Adrenal gland (tissue), 12 donors: ENCODE results near the gene NPAS1. TPM values are rescaled to one million over a fixed set of nuclear protein-coding genes. Genes with fewer than 3 reads are reported as not detected.
A peak's percentile ranks its signal among the peaks of the same experiment; 100 is the strongest.

Experiments
- DNase-seq, 7 donors: peaks; one replicate each; pipeline ENCODE4 v3.0.0-alpha.2; 2019 to 2020
- H3K27ac ChIP-seq, 5 donors: fragments of 200-600 bp; sonication (generic) in 4 of 5; 1 replicate in 3 of 5; 2 replicates in 2 of 5; pipeline versions ENCODE4 v1.5.1 to v1.8.0; 2016 to 2020; ENCODE audit warnings: mild to moderate bottlenecking in 1 of 5
- H3K27me3 ChIP-seq: fragments of 200-600 bp; 2 replicates; pipeline ENCODE4 v1.8.0; 2021
- H3K36me3 ChIP-seq, 2 donors: fragments of 200-600 bp; replicated peaks in 1 of 2; 1 replicate in 1 of 2; 2 replicates in 1 of 2; pipeline versions ENCODE4 v1.5.1 to v1.8.0; 2018 to 2022
- H3K4me1 ChIP-seq, 2 donors: fragments of 200-600 bp; replicated peaks in 1 of 2; 1 replicate in 1 of 2; 2 replicates in 1 of 2; pipeline versions ENCODE4 v1.5.1 to v1.8.0; 2018 to 2021
- H3K4me3 ChIP-seq, 4 donors: fragments of 200-600 bp; sonication (generic) in 3 of 4; one replicate each; pipeline ENCODE4 v1.5.1; 2016 to 2018
- H3K9me3 ChIP-seq, 3 donors: fragments of 200-600 bp; sonication (generic) in 1 of 3; replicated peaks in 1 of 3; 1 replicate in 2 of 3; 2 replicates in 1 of 3; pipeline versions ENCODE4 v1.5.1 to v1.8.0; 2016 to 2021
- POLR2A ChIP-seq, 2 donors: fragments of 450-650 bp; IDR thresholded peaks; one replicate each; pipeline ENCODE4 v1.6.1; 2017; ENCODE audit warnings: antibody characterized with exemption in 2 of 2, mild to moderate bottlenecking in 2 of 2, moderate library complexity in 1 of 2
- WGBS, 4 donors: extraction: QIAGEN DNeasy Blood & Tissue Kit in 2 of 4; methylation state at CpG; one replicate each; pipeline versions ENCODE4 v1.1.5 to v1.1.7; 2013 to 2017; 5-methylcytosine and 5-hydroxymethylcytosine counted together
- intact Hi-C, 2 donors: fragments of 100-400 bp; cut with DNase I; formaldehyde crosslinking; loops; one replicate each; pipeline versions ENCODE4 v1.14.1 to v1.15.0; 2022 to 2023
- polyA plus RNA-seq, 3 donors: library from polyadenylated mRNA; stranded (reverse); fragments of 200-250 nt in 2 of 3; fragments of 350-450 nt in 1 of 3; fragmentation: Illumina TruSeq in 1 of 3; extraction: RNeasy Lipid Tissue Mini Kit (QIAGEN cat#74804) in 1 of 3; gene quantifications; one replicate each; pipeline ENCODE4 v1.2.3, GENCODE V29; 2013 to 2014
- total RNA-seq, 9 donors: library from RNA; depleted of rRNA in 4 of 9; stranded (reverse); fragments of >200 nt in 4 of 9; fragments of 120-200 nt in 1 of 9; fragmentation: NEBNext Ultra II Directional in 1 of 9; extraction: Animal tissue kit (Norgen Biotek cat#: 25700) in 1 of 9; gene quantifications; one replicate each; pipeline versions ENCODE4 v1.1.0 to v1.2.4, GENCODE V29; 2013 to 2023
- TF ChIP-seq, protein P1 (sequence below), 6 experiments: fragments of 450-650 bp in 4 of 6; fragments of 200-600 bp in 2 of 6; sonication (generic) in 1 of 6; IDR thresholded peaks; 1 replicate in 5 of 6; 2 replicates in 1 of 6; pipeline versions ENCODE4 v1.5.1 to v1.8.0; 2016 to 2021; ENCODE audit warnings: antibody characterized with exemption in 6 of 6, mild to moderate bottlenecking in 2 of 6, moderate library complexity in 1 of 6
- donor health status: healthy with polysubstance abuse.
- donor health status: Bipolar disorder and iron deficiency.
- donor health status: DM: yes; HTN: yes; CAD: no.
- donor health status: DM: no; HTN: no; CAD: no.
- donor health status: DM: no; HTN: no; CAD: no.
- donor health status: DM: yes; HTN: yes; CAD: no.

NPAS1 gene
- total and polyA plus RNA-seq, 12 donors = 0.28 to 3.5 (median 0.84) TPM; not detected in 3

DNA sequence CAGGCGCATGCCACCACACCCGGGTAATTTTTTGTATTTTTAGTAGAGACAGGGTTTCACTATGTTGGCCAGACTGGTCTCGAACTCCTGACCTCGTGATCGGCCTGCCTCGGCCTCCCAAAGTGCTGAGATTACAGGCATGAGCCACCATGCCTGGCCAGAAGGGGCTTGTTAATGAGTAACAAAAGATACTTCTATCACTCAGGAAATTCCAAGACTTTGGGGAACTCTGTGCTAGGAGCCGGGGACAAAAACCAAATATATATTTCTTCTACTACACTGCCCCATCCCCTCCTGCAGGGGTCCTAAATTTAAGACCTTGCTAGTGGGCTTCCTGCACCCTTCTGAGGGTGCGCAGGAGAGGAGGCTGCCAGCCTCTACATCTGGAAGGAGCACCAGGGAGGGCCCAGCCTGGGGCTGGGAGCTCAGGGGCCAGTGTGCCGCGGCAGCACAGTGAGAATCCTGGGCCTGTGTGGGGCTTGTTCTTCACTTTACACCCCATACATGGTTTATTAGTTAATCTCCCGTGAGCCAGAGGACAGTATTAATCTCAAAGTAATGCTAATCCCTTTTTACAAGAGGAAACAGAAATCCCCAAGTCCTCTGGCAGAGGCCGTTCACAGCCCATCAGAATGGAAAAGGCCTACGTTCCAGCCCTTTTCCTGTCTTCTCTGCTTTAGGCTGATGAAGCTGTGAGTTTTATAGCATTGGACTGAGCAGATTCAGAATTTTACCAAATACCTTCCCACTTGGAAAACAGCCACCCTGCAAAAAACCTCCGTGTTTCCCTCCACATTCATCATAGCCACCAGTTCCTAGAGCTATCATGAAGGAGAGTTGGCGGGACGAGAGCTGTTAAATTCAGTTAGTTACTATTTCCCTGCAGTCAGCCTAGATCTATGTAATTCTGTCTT is 44.4 kb upstream of the NPAS1 start:
- Histone ChIP-seq H3K27me3 (no peaks in the 10 kb centered on the region), H3K4me3 (no peak overlapping the region), H3K4me1 (peaks cover 35 to 51% of the 10 kb centered on the region in 2 donors), H3K9me3 (no peaks in the 10 kb centered on the region), H3K36me3 (peaks cover 0 to under 1% of the 10 kb centered on the region in 2 donors), H3K27ac (peak overlapping the region in 4 of 5 donors; percentile 55 to 92 (median 88))
- TF ChIP-seq, protein P1, sequence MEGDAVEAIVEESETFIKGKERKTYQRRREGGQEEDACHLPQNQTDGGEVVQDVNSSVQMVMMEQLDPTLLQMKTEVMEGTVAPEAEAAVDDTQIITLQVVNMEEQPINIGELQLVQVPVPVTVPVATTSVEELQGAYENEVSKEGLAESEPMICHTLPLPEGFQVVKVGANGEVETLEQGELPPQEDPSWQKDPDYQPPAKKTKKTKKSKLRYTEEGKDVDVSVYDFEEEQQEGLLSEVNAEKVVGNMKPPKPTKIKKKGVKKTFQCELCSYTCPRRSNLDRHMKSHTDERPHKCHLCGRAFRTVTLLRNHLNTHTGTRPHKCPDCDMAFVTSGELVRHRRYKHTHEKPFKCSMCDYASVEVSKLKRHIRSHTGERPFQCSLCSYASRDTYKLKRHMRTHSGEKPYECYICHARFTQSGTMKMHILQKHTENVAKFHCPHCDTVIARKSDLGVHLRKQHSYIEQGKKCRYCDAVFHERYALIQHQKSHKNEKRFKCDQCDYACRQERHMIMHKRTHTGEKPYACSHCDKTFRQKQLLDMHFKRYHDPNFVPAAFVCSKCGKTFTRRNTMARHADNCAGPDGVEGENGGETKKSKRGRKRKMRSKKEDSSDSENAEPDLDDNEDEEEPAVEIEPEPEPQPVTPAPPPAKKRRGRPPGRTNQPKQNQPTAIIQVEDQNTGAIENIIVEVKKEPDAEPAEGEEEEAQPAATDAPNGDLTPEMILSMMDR (IDR thresholded peaks at IDR 0.05) = no peak
- no peak for TF ChIP-seq POLR2A (IDR thresholded peaks at IDR 0.05)
- DNase-seq = no peak
- intact Hi-C loops = no loop called here
- 65 to 79% (median 74%) methylated on average over 13 to 16 of the region's 16 CpGs for WGBS, 4 donors

DNA sequence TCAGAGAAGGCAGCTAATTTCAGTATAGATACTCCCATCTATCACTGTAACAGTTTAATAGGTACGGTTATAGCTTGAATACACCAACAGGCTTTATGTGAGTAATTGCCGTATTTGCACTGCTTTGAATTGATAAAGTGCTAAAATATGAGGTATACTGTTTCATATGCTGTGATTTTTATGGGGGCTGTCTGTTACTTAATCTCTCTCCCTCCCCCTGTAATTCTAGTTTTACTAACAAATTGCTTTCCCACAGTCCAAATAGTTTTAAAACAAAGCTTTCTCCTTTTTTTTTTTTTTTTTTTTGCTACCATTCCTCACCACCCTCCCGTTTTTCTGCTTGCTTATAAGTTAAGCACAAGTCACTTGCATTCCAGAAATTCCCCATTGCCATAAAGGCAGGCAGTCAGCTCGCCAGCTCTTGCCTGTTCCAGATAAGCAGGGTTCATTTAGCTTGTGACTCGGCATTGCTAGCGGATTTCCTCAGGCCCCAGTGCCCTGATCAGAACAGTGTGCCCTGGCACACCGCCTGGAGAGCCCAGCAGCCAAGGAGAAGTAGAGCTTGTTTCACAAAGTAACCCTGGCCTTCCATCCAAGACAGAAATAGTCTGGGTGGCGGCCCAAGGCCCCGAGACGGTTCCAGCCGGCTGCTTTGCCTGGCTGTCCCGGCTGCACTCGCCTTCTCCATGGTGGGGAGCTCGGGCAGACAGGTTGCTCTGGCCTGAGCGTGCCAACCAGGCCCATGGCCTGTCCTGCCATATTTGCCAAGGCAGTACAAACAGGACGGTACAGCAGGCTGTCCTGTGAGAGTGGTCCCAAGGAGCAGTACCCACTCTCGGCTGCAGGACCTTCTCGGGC is 43.5 kb upstream of the NPAS1 start:
- Histone ChIP-seq H3K27ac (peak overlapping the region; percentile 75 to 92 (median 86)), H3K4me3 (no peak overlapping the region), H3K4me1 (peaks cover 35 to 59% of the 10 kb centered on the region in 2 donors), H3K36me3 (no peaks in the 10 kb centered on the region), H3K27me3 (no peaks in the 10 kb centered on the region), H3K9me3 (no peaks in the 10 kb centered on the region)
- 11 to 22% (median 21%) methylated on average over 13 to 18 of the region's 18 CpGs for WGBS, 4 donors
- intact Hi-C loops = no loop called here
- peak; percentile 93 to 99 (median 98) for DNase-seq
- TF ChIP-seq POLR2A (IDR thresholded peaks at IDR 0.05) = peak in 1 of 2 donors; percentile 66
- TF ChIP-seq, protein P1 (IDR thresholded peaks at IDR 0.05) = peak in 1 of 6 experiments; percentile 16

DNA sequence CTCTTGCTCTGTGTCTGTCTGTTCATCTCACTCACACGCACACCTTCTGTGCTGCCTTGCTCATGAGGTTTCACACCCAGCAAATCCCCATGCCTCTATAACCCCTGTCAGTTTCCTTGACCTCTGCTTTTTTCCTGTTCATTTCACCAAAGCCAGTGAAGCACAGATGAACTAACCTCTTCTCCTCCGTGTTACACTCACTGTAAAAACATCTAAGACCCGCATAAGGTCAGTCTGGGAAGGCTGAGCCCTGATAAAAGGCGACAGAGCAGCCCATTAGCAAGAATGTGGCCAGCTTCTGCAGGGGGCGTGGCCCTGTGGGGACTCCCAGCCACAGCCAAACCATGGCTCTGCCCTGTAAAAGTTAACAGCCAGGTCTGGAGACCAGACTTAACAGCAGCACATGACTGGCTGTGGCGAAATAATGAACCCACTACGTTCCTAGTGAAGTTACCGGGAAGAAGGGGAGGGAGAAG is 42.8 kb upstream of the NPAS1 start:
- Histone ChIP-seq H3K4me1 (peaks cover 35 to 64% of the 10 kb centered on the region in 2 donors), H3K4me3 (no peak overlapping the region), H3K27ac (peak overlapping the region; percentile 75 to 92 (median 86)), H3K36me3 (no peaks in the 10 kb centered on the region), H3K9me3 (no peaks in the 10 kb centered on the region), H3K27me3 (no peaks in the 10 kb centered on the region)
- DNase-seq = peak; percentile 39 to 76 (median 64)
- no peak for TF ChIP-seq POLR2A (IDR thresholded peaks at IDR 0.05)
- TF ChIP-seq, protein P1 (IDR thresholded peaks at IDR 0.05) = no peak
- intact Hi-C loops = no loop called here
- 29 to 36% (median 33%) methylated on average over 8 of the region's 8 CpGs for WGBS, 4 donors

DNA sequence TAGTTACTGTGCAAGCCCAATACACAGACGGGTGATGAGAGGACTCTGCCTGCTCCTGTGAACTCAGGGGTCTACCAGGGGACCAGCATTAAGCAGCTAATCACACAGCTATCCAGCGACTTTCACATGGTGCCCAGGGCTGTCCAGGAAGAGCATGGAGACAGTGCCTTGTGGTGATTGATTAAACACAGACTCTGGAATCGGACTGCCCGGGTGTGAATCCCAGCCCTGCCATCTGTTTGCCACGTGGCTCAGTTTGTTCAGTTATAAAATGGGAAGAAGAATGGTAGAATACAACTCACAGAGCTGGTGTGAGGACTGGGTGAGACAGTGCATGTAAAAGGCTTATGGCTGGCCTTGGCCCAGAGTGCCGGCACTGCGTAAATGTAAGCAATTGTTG is 42.1 kb upstream of the NPAS1 start:
- Histone ChIP-seq H3K27me3 (no peaks in the 10 kb centered on the region), H3K9me3 (no peaks in the 10 kb centered on the region), H3K4me1 (peaks cover 38 to 64% of the 10 kb centered on the region in 2 donors), H3K4me3 (no peak overlapping the region), H3K36me3 (no peaks in the 10 kb centered on the region), H3K27ac (peak overlapping the region in 4 of 5 donors; percentile 83 to 92 (median 88))
- TF ChIP-seq, protein P1 (IDR thresholded peaks at IDR 0.05) = no peak
- TF ChIP-seq POLR2A (IDR thresholded peaks at IDR 0.05) = no peak
- no peak for DNase-seq
- WGBS, 4 donors = 44 to 63% (median 54%) methylated on average over 7 of the region's 7 CpGs
- intact Hi-C loops = no loop called here
